Measurements from ENCODE around the gene CHIC2.

GRCh38 chr4:54032558-54033135 lies 31.8 kb downstream of the CHIC2 start:
- TF ChIP-seq CTCF (IDR thresholded peaks at IDR 0.05) (no peak), ZFX (IDR thresholded peaks at IDR 0.05; ENCODE audit: borderline replicate concordance) (no peak)

All from 22Rv1 (cell line).